ENCODE measurements around the gene GNB4.

GRCh38 chr3:179452176-179452564, 900 bp upstream of the GNB4 start:
- TF ChIP-seq CTCF (IDR thresholded peaks at IDR 0.05) (no peak), POLR2A (IDR thresholded peaks at IDR 0.05) (no peak)
